Type B pancreatic cell (in vitro differentiated cells): ENCODE measurements around the gene SUSD6. TPM values are rescaled to one million over a fixed set of nuclear protein-coding genes. Genes with fewer than 3 reads are reported as not detected.

Source experiments
- DNase-seq: peaks from one replicate; pipeline ENCODE4 v3.0.0; 2021; ENCODE audit warnings: mixed read lengths; ENCODE audit not compliant: unreplicated experiment; ENCODE audit errors: extremely low spot score
- H3K27ac Mint-ChIP-seq: 2 replicates; pipeline ENCODE4 v1.8.0; 2021; ENCODE audit warnings: mild to moderate bottlenecking, mixed read lengths
- H3K27me3 Mint-ChIP-seq: 2 replicates; pipeline ENCODE4 v1.8.0; 2021; ENCODE audit warnings: mixed read lengths
- H3K36me3 Mint-ChIP-seq: 2 replicates; pipeline ENCODE4 v1.8.0; 2021; ENCODE audit warnings: mixed read lengths
- H3K4me1 Mint-ChIP-seq: one replicate; pipeline ENCODE4 v1.8.0; 2021; ENCODE audit warnings: mixed read lengths; ENCODE audit not compliant: unreplicated experiment
- H3K4me3 Mint-ChIP-seq: 2 replicates; pipeline ENCODE4 v1.8.0; 2021; ENCODE audit warnings: mild to moderate bottlenecking, mixed read lengths
- H3K9me3 Mint-ChIP-seq: 2 replicates; pipeline ENCODE4 v1.8.0; 2021; ENCODE audit warnings: mixed read lengths
- CTCF ChIP-seq: fragments of 200-600 bp; sonication (generic); conservative IDR thresholded peaks from 2 replicates; pipeline ENCODE4 v1.5.0; 2021; ENCODE audit warnings: antibody characterized with exemption, mild to moderate bottlenecking
- total RNA-seq: library from RNA; stranded (reverse); gene quantifications from 2 replicates; pipeline ENCODE4 v1.2.1, GENCODE V29; 2021; ENCODE audit warnings: low replicate concordance

The SUSD6 gene
- total RNA-seq, 1 donor from 2014 or later: 31.7 TPM

GRCh38 chr14:69613312-69614073 is 2.1 kb downstream of the SUSD6 start:
- peaks cover 6% of the 10 kb centered on the region for H3K36me3 Mint-ChIP-seq
- H3K27me3 Mint-ChIP-seq: no peaks in the 10 kb centered on the region
- H3K9me3 Mint-ChIP-seq: no peaks in the 10 kb centered on the region
- H3K4me3 Mint-ChIP-seq: peak overlapping the region; percentile 96
- no peak for DNase-seq
- peaks cover 70% of the 10 kb centered on the region for H3K4me1 Mint-ChIP-seq
- no peak for TF ChIP-seq CTCF
- peak overlapping the region; percentile 95 for H3K27ac Mint-ChIP-seq

DNA sequence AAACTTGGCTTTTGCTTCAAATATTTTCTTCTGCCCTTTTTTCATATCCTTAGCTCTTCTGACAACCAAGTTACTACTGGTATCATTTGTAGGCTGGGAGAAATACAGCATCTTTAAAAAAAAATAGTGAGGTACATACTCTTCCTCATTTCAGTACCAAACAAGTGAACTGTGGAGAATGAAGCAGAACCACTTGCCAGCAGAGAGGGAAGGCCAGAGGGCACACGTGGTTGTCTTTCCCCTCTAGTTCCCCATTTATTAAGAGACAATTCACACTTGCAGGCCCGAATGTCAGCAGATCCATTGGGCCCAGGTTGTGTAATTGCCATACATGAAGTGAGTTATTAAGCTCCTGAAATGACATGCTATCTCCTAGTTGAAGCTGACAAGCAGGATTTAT is 3.2 kb downstream of the SUSD6 start:
- Mint-ChIP-seq H3K27ac (peak overlapping the region; percentile 87), H3K4me3 (peak overlapping the region; percentile 72), H3K4me1 (peaks cover 75% of the 10 kb centered on the region), H3K27me3 (no peaks in the 10 kb centered on the region), H3K36me3 (peaks cover 6% of the 10 kb centered on the region), H3K9me3 (no peaks in the 10 kb centered on the region)
- no peak for TF ChIP-seq CTCF
- no peak for DNase-seq

DNA sequence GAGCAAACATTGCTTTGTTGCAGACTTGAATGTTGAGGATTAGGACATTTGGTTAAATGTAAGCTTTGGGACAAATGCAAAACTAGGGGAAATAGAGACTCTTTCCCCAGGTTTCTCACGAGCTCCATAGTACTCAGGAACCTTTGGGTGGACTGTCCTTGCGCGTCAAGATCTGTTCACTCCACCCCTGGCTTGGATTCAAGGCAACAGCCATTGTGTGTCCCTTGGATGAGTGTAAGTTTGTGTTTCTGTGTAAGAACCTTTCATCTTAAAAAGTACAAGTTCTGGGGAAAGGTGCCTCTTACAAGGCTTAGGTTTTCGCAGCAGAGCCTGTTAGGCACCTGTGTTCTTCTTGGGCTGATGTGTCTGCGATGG is 3.7 kb downstream of the SUSD6 start:
- Mint-ChIP-seq H3K4me3 (peak overlapping the region; percentile 72), H3K9me3 (no peaks in the 10 kb centered on the region), H3K4me1 (peaks cover 73% of the 10 kb centered on the region), H3K36me3 (peaks cover 11% of the 10 kb centered on the region), H3K27ac (peak overlapping the region; percentile 87), H3K27me3 (no peaks in the 10 kb centered on the region)
- no peak for DNase-seq
- no peak for TF ChIP-seq CTCF

DNA sequence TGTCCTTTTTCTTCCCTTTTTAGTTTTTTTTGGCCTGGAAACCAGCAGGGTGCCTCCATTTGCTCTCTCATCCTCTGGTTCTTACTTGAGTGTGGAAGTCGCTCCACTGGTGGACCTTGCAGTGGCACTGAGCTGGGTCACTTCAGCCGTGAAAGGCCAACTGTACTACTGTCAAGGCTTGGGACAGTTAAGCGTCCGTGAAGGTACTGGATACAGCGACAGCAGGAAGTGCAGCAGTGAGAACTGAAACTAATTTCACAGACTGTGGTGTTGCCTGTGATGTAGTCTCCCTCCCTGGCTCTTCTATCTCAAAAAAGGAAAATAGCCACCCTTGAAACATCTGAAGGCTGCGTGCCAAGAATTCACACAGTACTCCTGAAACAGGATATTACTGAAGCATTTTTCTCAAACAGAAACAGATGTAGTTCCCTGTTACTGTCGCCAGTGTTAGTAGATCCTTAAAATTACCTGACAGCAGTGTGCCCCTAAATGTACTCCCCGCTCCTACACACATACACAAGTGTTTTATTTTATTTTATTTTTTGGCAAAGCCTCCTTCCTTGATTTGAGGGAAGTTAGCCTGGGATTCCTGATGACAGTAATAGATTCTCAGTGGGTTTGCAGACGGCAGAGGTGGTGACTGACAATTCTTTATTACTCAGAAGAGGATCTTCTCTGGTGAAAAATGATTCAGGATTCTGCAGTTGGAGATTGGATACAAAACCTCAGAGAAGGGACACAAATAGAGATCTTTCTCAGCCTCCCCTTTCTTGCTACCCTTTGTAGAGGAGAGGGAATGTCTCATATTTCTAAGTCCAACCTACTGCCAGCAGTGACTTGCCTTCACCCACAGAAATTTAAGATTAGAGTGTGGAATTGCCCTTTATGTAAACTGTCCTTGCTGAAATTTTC is 4.4 kb downstream of the SUSD6 start:
- Mint-ChIP-seq H3K4me3 (peak overlapping the region; percentile 70), H3K27me3 (no peaks in the 10 kb centered on the region), H3K27ac (peak overlapping the region; percentile 87), H3K4me1 (peaks cover 71% of the 10 kb centered on the region), H3K36me3 (peaks cover 14% of the 10 kb centered on the region), H3K9me3 (no peaks in the 10 kb centered on the region)
- DNase-seq: no peak
- no peak for TF ChIP-seq CTCF

DNA sequence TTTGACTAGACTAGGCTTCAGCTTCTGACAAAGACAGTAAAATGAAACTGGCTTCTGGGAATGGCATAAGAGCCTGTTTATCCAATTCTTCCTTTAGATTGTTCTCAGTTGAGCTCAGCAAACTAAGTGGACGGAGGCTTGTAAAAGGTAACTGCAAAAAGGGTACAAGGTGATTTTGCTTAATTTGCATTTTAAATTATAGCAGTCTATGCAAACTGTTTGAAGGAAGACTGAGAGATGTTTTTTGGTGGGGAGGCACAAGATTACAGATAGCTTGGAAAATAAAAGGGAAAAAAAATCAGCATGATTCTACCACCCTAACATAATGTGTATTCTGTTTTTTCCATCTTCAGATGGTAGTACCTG is 5.0 kb downstream of the SUSD6 start:
- no peaks in the 10 kb centered on the region for H3K9me3 Mint-ChIP-seq

More for the DNA sequence above, 5.0 kb downstream of the SUSD6 start:
- DNase-seq: no peak
- H3K27ac Mint-ChIP-seq: peak overlapping the region; percentile 87
- no peaks in the 10 kb centered on the region for H3K27me3 Mint-ChIP-seq
- H3K4me1 Mint-ChIP-seq: peaks cover 75% of the 10 kb centered on the region
- peaks cover 14% of the 10 kb centered on the region for H3K36me3 Mint-ChIP-seq
- TF ChIP-seq CTCF: no peak
- H3K4me3 Mint-ChIP-seq: peak overlapping the region; percentile 70
